ENCODE results near the gene BCAS3.

DNA sequence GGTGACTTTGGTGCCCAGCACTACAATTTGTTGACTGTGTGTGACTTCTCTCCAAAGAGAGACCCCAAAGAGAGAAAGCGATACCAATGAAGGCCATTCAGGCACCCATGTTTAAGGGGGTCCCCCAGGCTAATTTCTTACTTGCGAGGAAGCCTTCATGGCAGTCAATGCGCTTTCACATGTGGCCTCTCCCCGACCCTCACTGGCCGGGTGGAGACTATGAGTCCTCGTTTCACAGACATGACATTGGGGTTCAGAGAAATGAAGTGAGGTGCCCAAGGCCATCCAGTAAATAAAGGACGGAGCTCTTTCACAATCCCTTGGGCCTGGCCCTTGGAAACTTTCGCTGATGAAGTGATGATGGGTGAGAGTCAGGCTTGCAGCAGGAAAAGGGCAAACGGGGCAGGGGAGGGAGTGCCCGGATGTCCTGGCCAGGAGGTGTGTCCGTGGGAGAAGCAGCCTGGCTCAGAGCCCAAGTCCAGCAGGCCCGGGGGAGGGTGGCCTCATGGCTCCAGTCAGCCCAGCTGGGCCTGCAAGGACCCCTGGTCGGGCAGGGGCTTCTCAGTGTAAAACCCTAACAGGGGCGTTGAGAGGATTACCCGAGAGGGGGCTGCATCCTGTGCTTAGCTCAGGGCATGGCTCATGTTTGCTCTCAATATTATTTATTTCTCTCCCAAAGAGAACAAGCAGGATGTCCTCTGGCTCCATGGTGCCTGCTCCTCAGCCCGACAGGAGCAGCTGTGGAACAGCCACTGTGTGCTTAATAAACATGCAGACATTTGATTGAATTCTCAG is 736.7 kb downstream of the BCAS3 start:
- TF ChIP-seq, protein P1, sequence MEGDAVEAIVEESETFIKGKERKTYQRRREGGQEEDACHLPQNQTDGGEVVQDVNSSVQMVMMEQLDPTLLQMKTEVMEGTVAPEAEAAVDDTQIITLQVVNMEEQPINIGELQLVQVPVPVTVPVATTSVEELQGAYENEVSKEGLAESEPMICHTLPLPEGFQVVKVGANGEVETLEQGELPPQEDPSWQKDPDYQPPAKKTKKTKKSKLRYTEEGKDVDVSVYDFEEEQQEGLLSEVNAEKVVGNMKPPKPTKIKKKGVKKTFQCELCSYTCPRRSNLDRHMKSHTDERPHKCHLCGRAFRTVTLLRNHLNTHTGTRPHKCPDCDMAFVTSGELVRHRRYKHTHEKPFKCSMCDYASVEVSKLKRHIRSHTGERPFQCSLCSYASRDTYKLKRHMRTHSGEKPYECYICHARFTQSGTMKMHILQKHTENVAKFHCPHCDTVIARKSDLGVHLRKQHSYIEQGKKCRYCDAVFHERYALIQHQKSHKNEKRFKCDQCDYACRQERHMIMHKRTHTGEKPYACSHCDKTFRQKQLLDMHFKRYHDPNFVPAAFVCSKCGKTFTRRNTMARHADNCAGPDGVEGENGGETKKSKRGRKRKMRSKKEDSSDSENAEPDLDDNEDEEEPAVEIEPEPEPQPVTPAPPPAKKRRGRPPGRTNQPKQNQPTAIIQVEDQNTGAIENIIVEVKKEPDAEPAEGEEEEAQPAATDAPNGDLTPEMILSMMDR (IDR thresholded peaks at IDR 0.05): no peak
- TF ChIP-seq EP300 (IDR thresholded peaks at IDR 0.05) (no peak), POLR2A (IDR thresholded peaks at IDR 0.05) (no peak)

Data from ovary (tissue), 3 donors.